EH (cell line): Measurements from ENCODE around the gene ADAMTS12.

Source experiments
- DNase-seq: peaks from one replicate; pipeline ENCODE4 v3.0.0-alpha.2; 2015; ENCODE audit warnings: low read depth

Gene ADAMTS12

GRCh38 chr5:33807771-33808170 lies 84.0 kb downstream of the ADAMTS12 start:
- DNase-seq, result peak; percentile 39

DNA sequence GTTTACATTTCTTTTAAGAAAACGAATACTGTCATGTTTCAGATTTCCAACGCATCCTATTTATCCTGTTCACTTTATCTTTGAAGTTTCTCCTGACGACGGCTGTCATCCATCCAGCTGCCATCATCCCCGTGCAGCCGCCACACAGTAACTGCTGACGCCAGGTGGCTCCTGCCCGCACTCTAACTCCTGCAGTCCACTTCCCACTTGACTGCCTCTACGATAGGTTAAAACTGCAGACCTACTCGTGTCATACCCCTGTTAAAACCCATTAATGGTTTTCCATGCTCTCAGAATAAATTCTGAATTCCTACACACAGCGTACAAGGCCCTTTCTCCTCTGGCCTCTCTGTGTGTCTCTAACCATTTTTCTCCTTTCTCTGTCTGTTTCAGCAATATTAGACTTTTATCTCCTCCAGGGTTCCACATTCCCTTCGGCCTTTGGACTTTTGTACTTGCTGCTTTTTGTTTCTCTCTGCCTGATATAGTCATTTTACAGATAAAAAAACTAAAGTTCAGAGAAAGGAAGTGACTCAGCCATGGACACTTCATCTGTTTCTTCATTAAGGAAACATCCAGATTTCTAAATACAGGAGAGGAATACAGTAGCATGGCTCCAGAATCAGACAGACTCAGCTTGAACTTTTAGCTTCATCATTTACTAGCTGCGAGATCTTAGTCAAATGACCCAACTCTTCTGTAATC lies 84.9 kb downstream of the ADAMTS12 start:
- peak; percentile 87 for DNase-seq

GRCh38 chr5:33801292-33801691 lies 90.5 kb downstream of the ADAMTS12 start:
- DNase-seq, result no peak

DNA sequence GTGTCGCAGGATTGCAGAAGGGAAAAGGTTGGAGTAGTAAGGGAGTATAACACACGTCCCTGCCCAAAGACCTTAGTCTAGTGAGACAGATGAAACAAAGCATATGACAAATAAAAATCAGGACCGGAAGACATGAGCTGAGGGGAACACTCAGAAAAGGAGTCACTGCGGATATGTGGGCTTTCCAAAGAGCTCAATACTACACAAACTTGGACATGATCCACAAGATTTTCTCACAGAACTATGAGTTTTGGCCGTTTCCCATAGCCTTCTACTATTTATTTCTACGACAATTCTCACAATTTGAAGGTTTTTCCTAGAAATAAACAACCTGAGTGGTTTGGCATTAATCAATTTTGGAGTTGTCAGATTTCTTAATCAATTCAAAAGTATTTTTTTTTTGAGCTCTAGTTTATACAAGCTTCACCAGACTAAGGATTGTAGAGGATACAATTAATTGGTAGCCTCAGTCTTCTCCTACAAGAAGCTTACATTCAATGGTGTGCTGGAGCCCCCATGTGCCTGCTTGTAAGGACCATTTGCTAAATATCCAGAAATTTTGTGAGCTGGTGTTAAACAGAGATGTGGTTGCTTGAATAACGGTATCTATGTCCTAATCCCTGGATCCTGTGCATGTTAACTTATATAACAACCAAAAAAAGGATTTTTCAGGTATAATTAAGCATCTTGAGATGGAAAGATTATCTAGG lies 91.4 kb downstream of the ADAMTS12 start:
- peak; percentile 17 for DNase-seq

DNA sequence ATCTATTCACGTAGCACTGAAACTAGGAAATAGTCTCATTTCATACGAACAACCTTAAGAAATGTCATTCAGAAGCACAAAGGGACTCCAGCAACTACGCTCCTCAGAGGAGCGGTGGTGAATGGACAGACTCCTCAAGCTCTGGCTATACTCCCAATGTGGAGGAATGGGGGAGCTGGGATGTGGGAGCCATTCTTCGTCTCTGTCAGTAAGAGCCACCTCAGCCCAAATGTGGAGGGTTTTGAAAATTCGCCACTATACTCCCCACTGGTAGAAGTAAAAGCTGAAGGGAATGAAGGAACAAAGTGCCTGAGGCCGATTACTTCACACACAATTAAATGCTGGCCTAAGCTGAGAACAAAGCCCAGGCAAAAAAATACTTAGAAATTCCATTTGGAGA lies 96.3 kb downstream of the ADAMTS12 start:
- DNase-seq, result peak; percentile 16

DNA sequence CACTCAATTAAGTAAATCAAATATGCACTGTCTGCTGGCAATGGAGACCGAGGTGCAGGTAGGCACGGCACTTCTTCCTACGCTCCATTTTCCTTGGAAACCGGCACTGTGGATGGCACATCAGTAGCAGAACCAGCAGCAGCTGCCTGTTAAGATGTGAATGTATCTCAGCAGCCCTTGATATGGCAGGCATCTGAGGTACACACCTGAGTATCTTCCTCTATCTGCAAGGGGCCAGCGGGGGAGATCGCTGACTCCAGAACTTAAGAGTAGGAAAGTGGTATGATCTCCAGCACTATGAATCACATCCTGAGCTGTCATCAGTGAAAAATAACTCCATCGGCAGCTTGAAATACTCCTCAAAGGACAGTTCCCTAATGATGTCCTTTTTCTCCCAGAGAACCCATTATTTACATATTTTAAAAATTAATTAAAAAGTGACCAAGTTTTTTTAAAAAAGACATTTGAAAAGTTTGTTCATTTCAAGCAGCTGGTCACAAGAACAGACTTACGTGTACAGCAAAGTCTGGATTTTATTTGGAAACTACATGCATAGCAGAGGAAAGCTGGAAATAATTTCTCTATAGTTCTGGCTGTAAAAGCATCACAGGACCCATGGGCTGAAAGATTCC lies 97.1 kb downstream of the ADAMTS12 start:
- peak; percentile 69 for DNase-seq

- DNase-seq, result peak; percentile 47
Observed at GRCh38 chr5:33793836-33794549, 97.8 kb downstream of the ADAMTS12 start.

- no peak for DNase-seq
Observed at GRCh38 chr5:33793276-33793675, 98.5 kb downstream of the ADAMTS12 start.

DNA sequence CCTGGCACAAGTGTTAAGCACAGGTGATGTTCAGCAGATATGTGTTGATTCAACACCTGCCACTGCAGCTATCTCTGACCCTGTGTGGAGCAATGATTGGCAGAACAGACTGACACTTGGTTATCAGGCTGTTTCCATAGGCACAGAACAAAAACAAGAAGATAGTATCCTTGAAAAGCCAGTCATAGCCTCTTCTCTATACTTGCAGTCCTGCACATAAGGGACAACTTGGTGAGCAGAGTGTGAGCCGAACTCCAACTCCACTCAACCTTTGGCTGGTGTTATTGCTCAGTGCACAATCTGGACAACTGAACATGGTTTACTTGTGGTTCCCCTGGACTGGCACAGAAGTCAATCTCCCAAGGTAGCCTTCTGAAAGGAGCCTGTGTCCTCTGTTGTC lies 99.2 kb downstream of the ADAMTS12 start:
- DNase-seq, result no peak

- DNase-seq, result no peak
Observed at GRCh38 chr5:33789567-33789957, 102.2 kb downstream of the ADAMTS12 start.

GRCh38 chr5:33788922-33789566 lies 102.7 kb downstream of the ADAMTS12 start:
- DNase-seq, result peak; percentile 98

GRCh38 chr5:33785571-33785970 lies 106.2 kb downstream of the ADAMTS12 start:
- no peak for DNase-seq

DNA sequence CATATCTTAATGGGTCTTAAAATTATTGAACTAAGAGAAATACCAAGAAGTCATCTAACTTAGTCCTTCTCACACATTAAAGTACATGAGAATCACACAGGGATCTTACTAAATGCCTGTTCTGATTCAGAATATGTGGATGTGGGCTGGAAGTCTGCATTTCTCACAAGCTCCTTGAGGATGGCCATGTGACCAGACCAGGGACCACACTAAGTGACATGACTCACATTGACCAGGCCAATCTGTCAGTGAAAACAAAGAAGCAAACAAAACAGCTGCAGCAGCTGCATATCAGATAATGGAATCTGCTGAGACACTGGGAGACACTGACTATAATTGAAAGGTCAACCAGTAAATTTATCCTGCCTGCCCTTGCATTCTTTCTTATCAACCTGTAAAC lies 110.5 kb downstream of the ADAMTS12 start:
- DNase-seq, result peak; percentile 82

DNA sequence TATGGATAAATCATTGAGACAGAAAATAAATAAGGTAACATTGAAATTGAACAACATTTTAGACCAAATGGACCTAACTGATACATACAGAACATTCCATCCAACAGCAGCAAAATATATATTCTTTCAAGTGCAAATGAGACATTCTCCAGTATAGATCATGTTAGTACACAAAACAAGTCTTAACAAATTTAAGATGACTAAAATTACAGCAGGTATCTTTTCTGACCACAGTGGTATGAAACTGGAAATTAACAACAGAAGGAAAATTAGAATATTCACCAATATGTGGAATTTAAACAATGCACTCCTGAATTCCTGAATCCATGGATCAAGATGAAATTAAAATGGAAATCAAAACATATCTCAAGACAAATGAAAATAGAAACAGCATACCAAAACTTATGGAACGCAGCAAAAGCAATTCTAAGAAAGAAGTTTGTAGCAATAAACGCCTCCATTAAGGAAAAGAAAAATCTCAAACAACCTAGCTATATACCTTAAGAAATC lies 115.6 kb downstream of the ADAMTS12 start:
- no peak for DNase-seq

DNA sequence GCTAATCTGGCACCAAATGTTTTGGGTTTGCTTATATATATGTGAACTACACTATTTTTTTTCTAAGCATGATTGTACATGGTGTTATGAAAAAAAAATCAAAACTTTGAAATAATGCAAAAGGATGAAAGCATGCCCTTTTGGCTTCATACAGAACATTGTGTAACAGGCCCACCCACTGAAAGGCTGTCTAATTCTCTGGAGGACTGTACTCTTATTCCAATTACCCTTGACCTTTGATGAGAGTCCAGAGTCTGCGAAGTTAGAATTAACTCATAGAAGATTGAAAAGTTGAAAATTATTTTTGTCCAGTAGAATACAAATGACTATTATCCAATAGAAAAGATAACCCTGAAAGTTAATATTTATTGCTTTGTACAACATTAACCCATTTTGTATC lies 117.4 kb downstream of the ADAMTS12 start:
- DNase-seq, result no peak

- peak; percentile 66 for DNase-seq
Observed at GRCh38 chr5:33772380-33772897, 119.4 kb downstream of the ADAMTS12 start.

DNA sequence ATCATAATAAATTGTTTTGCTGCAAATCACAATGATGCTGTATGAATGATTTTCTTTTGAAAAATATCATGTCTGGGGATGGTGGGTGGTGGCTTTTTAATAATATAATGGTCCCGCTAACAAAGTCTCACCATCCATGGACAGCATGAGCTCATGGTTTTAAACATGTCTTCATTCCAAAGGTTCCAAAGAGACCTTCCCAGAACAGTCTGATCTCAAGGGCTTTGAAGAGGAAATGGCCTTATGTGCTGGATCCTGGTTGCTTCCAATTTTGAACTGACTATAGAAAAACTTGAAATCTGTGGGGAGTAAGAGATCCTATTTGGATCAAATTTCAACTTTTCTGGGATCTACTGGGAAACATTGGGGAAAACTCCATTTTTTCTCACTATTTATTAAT lies 121.8 kb downstream of the ADAMTS12 start:
- no peak for DNase-seq

GRCh38 chr5:33769196-33769595 lies 122.6 kb downstream of the ADAMTS12 start:
- DNase-seq, result no peak

- DNase-seq, result no peak
Observed at GRCh38 chr5:33766023-33766422, 125.8 kb downstream of the ADAMTS12 start.

DNA sequence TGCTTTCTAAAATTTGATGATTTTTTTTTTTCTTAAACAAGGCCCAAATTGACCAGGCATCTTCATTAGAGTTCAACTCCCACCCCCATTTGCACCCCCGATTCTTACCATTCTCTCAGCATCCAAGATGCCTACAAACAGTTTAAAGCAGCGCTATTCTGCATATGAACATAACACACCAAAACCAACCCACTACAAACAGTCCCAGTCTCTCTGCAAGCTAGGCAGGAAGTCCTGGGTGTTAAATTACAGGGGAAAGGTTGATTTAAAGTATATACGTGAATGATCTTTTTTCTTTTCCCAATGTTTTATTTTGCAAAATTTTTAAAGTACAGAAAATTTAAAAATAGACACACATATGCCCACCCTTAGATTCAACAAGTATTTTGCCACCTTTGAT lies 127.0 kb downstream of the ADAMTS12 start:
- no peak for DNase-seq

DNA sequence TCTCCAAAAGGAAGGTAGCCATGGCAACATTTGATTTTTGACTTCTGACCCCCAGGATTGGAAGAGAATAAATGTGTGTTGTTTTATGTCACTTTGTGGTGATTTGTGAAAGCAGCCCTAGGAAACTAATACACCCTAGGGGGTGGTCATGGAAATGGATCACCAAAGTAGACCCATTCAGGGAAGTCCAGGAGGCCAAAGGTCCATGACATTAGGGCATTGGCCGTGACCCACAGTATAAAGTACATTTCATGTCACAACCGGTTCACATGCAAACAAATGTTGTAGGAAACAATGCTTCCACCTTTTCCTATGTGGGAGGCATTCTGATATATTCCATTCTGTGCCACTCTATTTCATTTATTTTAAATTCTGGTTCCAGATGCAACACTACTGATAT lies 128.4 kb downstream of the ADAMTS12 start:
- DNase-seq, result no peak

DNA sequence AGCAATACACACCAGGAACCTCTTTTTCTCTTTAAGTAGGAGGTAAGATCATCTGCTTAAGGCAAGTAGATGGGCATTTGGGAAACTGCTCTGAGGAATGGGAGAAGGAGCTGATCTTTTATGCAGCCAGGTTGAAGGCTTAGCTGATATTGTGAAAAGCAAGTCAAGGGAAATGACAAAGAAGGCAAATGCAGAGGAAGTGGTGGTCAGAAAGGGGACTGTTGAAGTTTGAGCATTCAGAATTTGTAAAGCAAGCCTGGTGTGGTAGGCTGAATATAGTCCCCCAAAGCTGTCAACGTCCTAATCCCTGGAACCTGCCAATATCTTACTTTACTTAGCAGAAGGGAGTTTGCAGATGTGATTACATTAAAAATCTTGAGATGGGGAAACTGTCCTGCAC lies 128.9 kb downstream of the ADAMTS12 start:
- no peak for DNase-seq
